B cell (primary cell): ENCODE data around the gene CA5A. TPM values are rescaled to one million over a fixed set of nuclear protein-coding genes. Genes with fewer than 3 reads are reported as not detected.

Experiments used
- ATAC-seq: fragments of 200-7000 bp; cut with Tn5 transposase; one replicate; pipeline ENCODE4 v1.10.0; 2021; ENCODE audit warnings: low read depth, mild to moderate bottlenecking, moderate number of reproducible peaks, moderate library complexity
- CTCF ChIA-PET: fragments of 350-600 bp; sonication (Branson Sonifier 250); formaldehyde crosslinking; loops from one replicate; lab custom pipeline; 2021; ENCODE audit warnings: antibody characterized with exemption, inconsistent platforms; lab: Charles Lee
- POLR2A ChIA-PET: fragments of 350-600 bp; sonication (Branson Sonifier 250); formaldehyde crosslinking; loops from one replicate; lab custom pipeline; 2021; ENCODE audit warnings: antibody characterized with exemption; lab: Charles Lee
- DNase-seq: peaks from one replicate; pipeline ENCODE4 v3.0.0; 2013
- H2AFZ ChIP-seq: 2 replicates; pipeline ENCODE4 v1.6.1; 2012; ENCODE audit warnings: mild to moderate bottlenecking, low read depth, low read length; ENCODE audit not compliant: insufficient read depth, poor library complexity, severe bottlenecking
- H3K27ac ChIP-seq, 2 donors: 1 replicate in 1 of 2; 2 replicates in 1 of 2; pipeline ENCODE4 v1.5.1; 2012 to 2013; ENCODE audit warnings: low read length in 2 of 2, mild to moderate bottlenecking in 2 of 2, moderate library complexity in 1 of 2
- H3K27me3 ChIP-seq, 4 experiments: fragments of 200-600 bp in 1 of 4; sonication (generic) in 1 of 4; replicated peaks in 1 of 4; 1 replicate in 2 of 4; 2 replicates in 2 of 4; pipeline versions ENCODE4 v1.6.1 to v1.7.0; 2013 to 2016; ENCODE audit warnings: low read length in 3 of 4, mild to moderate bottlenecking in 2 of 4, mixed read lengths in 1 of 4, moderate library complexity in 1 of 4; ENCODE audit not compliant: insufficient read depth in 4 of 4, control insufficient read depth in 3 of 4; ENCODE audit errors: control extremely low read depth in 1 of 4
- H3K36me3 ChIP-seq, 2 experiments: replicated peaks in 1 of 2; 1 replicate in 1 of 2; 2 replicates in 1 of 2; pipeline versions ENCODE4 v1.6.1 to v1.7.1; 2013; ENCODE audit warnings: low read length in 1 of 2; ENCODE audit not compliant: insufficient read depth in 2 of 2, control insufficient read depth in 1 of 2; ENCODE audit errors: control extremely low read depth in 1 of 2, extremely low read depth in 1 of 2
- H3K4me1 ChIP-seq, 2 donors: fragments of 200-600 bp in 1 of 2; sonication (generic) in 1 of 2; 1 replicate in 1 of 2; 2 replicates in 1 of 2; pipeline versions ENCODE4 v1.5.1 to v1.6.1; 2013 to 2017; ENCODE audit warnings: low read length in 2 of 2; ENCODE audit not compliant: control insufficient read depth in 2 of 2, insufficient read depth in 2 of 2
- H3K4me2 ChIP-seq: replicated peaks from 2 replicates; pipeline ENCODE3; 2012; ENCODE audit warnings: mild to moderate bottlenecking, low read depth, low read length; ENCODE audit not compliant: poor library complexity, severe bottlenecking
- H3K4me3 ChIP-seq, 5 experiments: fragments of 200-600 bp in 1 of 5; sonication (generic) in 1 of 5; 1 replicate in 3 of 5; 2 replicates in 2 of 5; pipeline versions ENCODE4 v1.5.1 to v1.7.0; 2011 to 2016; ENCODE audit warnings: low read length in 4 of 5, mild to moderate bottlenecking in 4 of 5, low read depth in 2 of 5, control low read depth in 1 of 5, moderate library complexity in 1 of 5; ENCODE audit not compliant: insufficient read depth in 1 of 5; ENCODE audit errors: control extremely low read depth in 1 of 5, extremely low read depth in 1 of 5
- H3K79me2 ChIP-seq: fragments of 200-600 bp; sonication (generic); one replicate; pipeline ENCODE4 v1.6.0; 2016; ENCODE audit warnings: low read length; ENCODE audit not compliant: control insufficient read depth, insufficient read depth
- H3K9ac ChIP-seq: fragments of 200-600 bp; sonication (generic); 2 replicates; pipeline ENCODE4 v1.6.1; 2017; ENCODE audit warnings: mild to moderate bottlenecking, low read length, moderate library complexity
- H3K9me3 ChIP-seq, 3 donors: one replicate each; pipeline versions ENCODE4 v1.6.1 to v1.7.1; 2013; ENCODE audit warnings: low read length in 2 of 3; ENCODE audit not compliant: control insufficient read depth in 2 of 3, insufficient read depth in 1 of 3; ENCODE audit errors: control extremely low read depth in 1 of 3
- H4K20me1 ChIP-seq: 2 replicates; pipeline ENCODE4 v1.6.0; 2012; ENCODE audit warnings: mild to moderate bottlenecking, low read length; ENCODE audit not compliant: insufficient read depth, control insufficient read depth, poor library complexity, severe bottlenecking
- H3K27ac Mint-ChIP-seq: one replicate; pipeline ENCODE4 v1.8.0; 2021; ENCODE audit warnings: mixed read lengths
- H3K27me3 Mint-ChIP-seq: one replicate; pipeline ENCODE4 v1.8.0; 2021; ENCODE audit warnings: mixed read lengths
- H3K4me1 Mint-ChIP-seq: one replicate; pipeline ENCODE4 v1.8.0; 2021; ENCODE audit warnings: mixed read lengths
- H3K4me3 Mint-ChIP-seq: one replicate; pipeline ENCODE4 v1.8.0; 2021; ENCODE audit warnings: mixed read lengths
- H3K9me3 Mint-ChIP-seq: one replicate; pipeline ENCODE4 v1.8.0; 2022; ENCODE audit warnings: mixed read lengths; ENCODE audit not compliant: insufficient read depth
- CTCF ChIP-seq: fragments of 200-600 bp; IDR thresholded peaks from one replicate; pipeline ENCODE4 v1.8.0; 2022; ENCODE audit warnings: antibody characterized with exemption, mild to moderate bottlenecking
- EZH2 ChIP-seq: IDR thresholded peaks from 2 replicates; pipeline ENCODE4 v1.6.1; 2012; ENCODE audit warnings: borderline replicate concordance, low read depth, mild to moderate bottlenecking, moderate library complexity, low read length; ENCODE audit not compliant: insufficient read depth, poor library complexity, severe bottlenecking
- WGBS: methylation state at CpG from one replicate; pipeline ENCODE4 v1.1.5; 2013; ENCODE audit warnings: missing lambda C conversion rate; ENCODE audit not compliant: insufficient coverage; 5-methylcytosine and 5-hydroxymethylcytosine counted together
- intact Hi-C: fragments of 100-400 bp; cut with micrococcal nuclease; formaldehyde crosslinking; loops from one replicate; pipeline ENCODE4 v1.10.0; 2022
- polyA plus RNA-seq: library from polyadenylated mRNA; depleted of rRNA; stranded (reverse); fragments of >200 nt; gene quantifications from 2 replicates; pipeline ENCODE4 v1.2.3, GENCODE V29; 2012
- total RNA-seq, 2 donors: library from RNA; stranded (reverse); fragments of 120-200 nt in 1 of 2; gene quantifications; 1 replicate in 1 of 2; 2 replicates in 1 of 2; pipeline versions ENCODE4 v1.2.3 to v1.2.4, GENCODE V29; 2013 to 2022

Gene CA5A
- total and polyA plus RNA-seq, 2 donors (not counting 1 experiment from before 2014, with no cell fraction given) = 0.27 TPM; not detected in 1

- intact Hi-C loops = no loop called here
- H3K27ac Mint-ChIP-seq = no peak overlapping the region
- TF ChIP-seq EZH2 (no peak), CTCF (no peak)
- DNase-seq = no peak
- CTCF ChIA-PET = interaction anchor here (1.3 kb wide), 1 partner anchor 51 kb away, joined by 3 read pairs; no protein-coding TSS in a partner anchor
- H3K4me2 ChIP-seq = no peak overlapping the region
- H3K9me3 ChIP-seq = no peaks in the 10 kb centered on the region
- H4K20me1 ChIP-seq = no peaks in the 10 kb centered on the region
- no peak overlapping the region for H3K27ac ChIP-seq
- no peaks in the 10 kb centered on the region for H3K79me2 ChIP-seq
- peaks cover 0 to 4% (median 1%) of the 10 kb centered on the region in 4 experiments for H3K27me3 ChIP-seq
- WGBS = 94% methylated on average over 14 of the region's 14 CpGs
- POLR2A ChIA-PET = no interaction called here
- peaks cover 10% of the 10 kb centered on the region for H3K27me3 Mint-ChIP-seq
- no peak overlapping the region for H3K4me3 ChIP-seq
- no peak overlapping the region for H2AFZ ChIP-seq
- peaks cover 32 to 35% of the 10 kb centered on the region in 2 donors for H3K4me1 ChIP-seq
- no peaks in the 10 kb centered on the region for H3K36me3 ChIP-seq
- H3K9ac ChIP-seq = no peak overlapping the region
- no peak for ATAC-seq
- H3K9me3 Mint-ChIP-seq = no peaks in the 10 kb centered on the region
- peaks cover 34% of the 10 kb centered on the region for H3K4me1 Mint-ChIP-seq
- no peak overlapping the region for H3K4me3 Mint-ChIP-seq
These were observed 14.0 kb downstream of the CA5A start for GRCh38 chr16:87922250-87922871.

GRCh38 chr16:87921236-87921773, 15.0 kb downstream of the CA5A start:
- Mint-ChIP-seq H3K27me3 (peaks cover 12% of the 10 kb centered on the region), H3K27ac (no peak overlapping the region), H3K4me3 (no peak overlapping the region), H3K9me3 (no peaks in the 10 kb centered on the region), H3K4me1 (peaks cover 27% of the 10 kb centered on the region)
- Histone ChIP-seq H3K9ac (no peak overlapping the region), H3K4me1 (peaks cover 23 to 26% of the 10 kb centered on the region in 2 donors), H3K79me2 (no peaks in the 10 kb centered on the region), H3K27me3 (peaks cover 0 to 4% (median 1%) of the 10 kb centered on the region in 4 experiments), H3K27ac (no peak overlapping the region), H2AFZ (no peak overlapping the region), H3K9me3 (no peaks in the 10 kb centered on the region), H4K20me1 (no peaks in the 10 kb centered on the region), H3K4me3 (no peak overlapping the region), H3K36me3 (no peaks in the 10 kb centered on the region), H3K4me2 (no peak overlapping the region)
- ATAC-seq = no peak
- no peak for DNase-seq
- POLR2A ChIA-PET = no interaction called here
- 82% methylated on average over 11 of the region's 13 CpGs for WGBS
- CTCF ChIA-PET = no interaction called here
- no peak for TF ChIP-seq CTCF
- no peak for TF ChIP-seq EZH2
- intact Hi-C loops = no loop called here
